NCI-H2029 (cell line): ENCODE results near the gene CD37.
"Not testable (repeated sequence)": the region's sequence is repeated elsewhere in the genome, so short reads cannot be mapped to it uniquely, and the experiment has no call there.

Source experiments
- DNase-seq: peaks from one replicate; lab custom pipeline; 2025; lab: John Stamatoyannopoulos, UW

The CD37 gene

GRCh38 chr19:49331187-49331586, 4.0 kb upstream of the CD37 start:
- not testable (repeated sequence) for DNase-seq

- DNase-seq = no peak
Measured at GRCh38 chr19:49331616-49332055, 3.6 kb upstream of the CD37 start.

GRCh38 chr19:49332691-49333417, 2.4 kb upstream of the CD37 start:
- DNase-seq = not testable (repeated sequence)

- no peak for DNase-seq
Measured at GRCh38 chr19:49333418-49333805, 1.8 kb upstream of the CD37 start.

- DNase-seq = no peak
Measured at GRCh38 chr19:49333811-49334288, 1.4 kb upstream of the CD37 start.

GRCh38 chr19:49335784-49336481, 727 bp downstream of the CD37 start:
- DNase-seq = no peak

GRCh38 chr19:49336482-49337266, 1.5 kb downstream of the CD37 start:
- DNase-seq = no peak

- DNase-seq = no peak
Measured at GRCh38 chr19:49337267-49338022, 2.2 kb downstream of the CD37 start.

GRCh38 chr19:49338023-49338677, 2.9 kb downstream of the CD37 start:
- no peak for DNase-seq

- peak; percentile 48 for DNase-seq
Measured at GRCh38 chr19:49338691-49339300, 3.6 kb downstream of the CD37 start.

GRCh38 chr19:49339301-49340068, 4.3 kb downstream of the CD37 start:
- DNase-seq = no peak

- peak; percentile 19 for DNase-seq
Measured at GRCh38 chr19:49340069-49340864, 5.1 kb downstream of the CD37 start.

- DNase-seq = no peak
Measured at GRCh38 chr19:49340865-49341718, 5.9 kb downstream of the CD37 start.

- no peak for DNase-seq
Measured at GRCh38 chr19:49342291-49342721, 7.1 kb downstream of the CD37 start.

- DNase-seq = no peak
Measured at GRCh38 chr19:49343123-49343522, 7.9 kb downstream of the CD37 start.

- no peak for DNase-seq
Measured at GRCh38 chr19:49344505-49345423, 9.6 kb downstream of the CD37 start.

- DNase-seq = no peak
Measured at GRCh38 chr19:49347191-49347590, 12.0 kb downstream of the CD37 start.
